ENCODE results near the gene GNAO1. TPM values are rescaled to one million over a fixed set of nuclear protein-coding genes. Genes with fewer than 3 reads are reported as not detected.

Gene GNAO1
- total RNA-seq, 1 donor from 2014 or later = 1.9 TPM

DNA sequence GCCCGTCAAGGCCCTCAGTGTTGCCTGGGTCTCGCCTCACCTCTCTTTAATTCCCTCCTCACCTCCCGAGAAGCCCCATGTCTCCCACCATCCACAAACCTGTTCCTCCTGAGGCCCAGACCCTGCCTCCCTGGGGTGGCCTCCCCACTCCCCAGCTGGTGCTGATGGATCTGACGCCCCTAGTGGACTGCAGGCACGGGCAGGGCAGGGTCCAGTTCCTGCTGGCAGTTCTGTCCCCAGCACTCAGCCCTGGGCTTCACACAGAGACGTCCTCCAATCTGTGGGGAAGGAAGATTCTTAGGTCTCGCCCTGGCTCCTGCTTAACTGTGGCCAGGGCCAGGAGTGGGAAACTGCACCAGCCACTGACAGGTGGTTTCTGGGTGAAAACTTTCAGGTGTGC lies 125.3 kb downstream of the GNAO1 start:
- no peak overlapping the region for H2AFZ ChIP-seq (replicated peaks)
- H3K4me1 Mint-ChIP-seq = peaks cover 12% of the 10 kb centered on the region
- H3K36me3 Mint-ChIP-seq = no peaks in the 10 kb centered on the region
- H3K4me2 ChIP-seq = no peak overlapping the region
- H3K27me3 ChIP-seq = no peaks in the 10 kb centered on the region
- no peak overlapping the region for H3K4me3 Mint-ChIP-seq
- no peak overlapping the region for H3K27ac ChIP-seq
- H4K20me1 ChIP-seq (ENCODE audit: low read depth) = no peaks in the 10 kb centered on the region
- no peaks in the 10 kb centered on the region for H3K79me2 ChIP-seq (ENCODE audit: low read depth)
- H3K9ac ChIP-seq = no peak overlapping the region
- H3K27ac Mint-ChIP-seq = no peak overlapping the region
- H3K4me1 ChIP-seq = no peaks in the 10 kb centered on the region
- no peak overlapping the region for H3K4me3 ChIP-seq
- no peaks in the 10 kb centered on the region for H3F3A ChIP-seq (ENCODE audit: low read depth)
- no peak for TF ChIP-seq EZH2 (IDR thresholded peaks at IDR 0.05)
- TF ChIP-seq, protein P1, sequence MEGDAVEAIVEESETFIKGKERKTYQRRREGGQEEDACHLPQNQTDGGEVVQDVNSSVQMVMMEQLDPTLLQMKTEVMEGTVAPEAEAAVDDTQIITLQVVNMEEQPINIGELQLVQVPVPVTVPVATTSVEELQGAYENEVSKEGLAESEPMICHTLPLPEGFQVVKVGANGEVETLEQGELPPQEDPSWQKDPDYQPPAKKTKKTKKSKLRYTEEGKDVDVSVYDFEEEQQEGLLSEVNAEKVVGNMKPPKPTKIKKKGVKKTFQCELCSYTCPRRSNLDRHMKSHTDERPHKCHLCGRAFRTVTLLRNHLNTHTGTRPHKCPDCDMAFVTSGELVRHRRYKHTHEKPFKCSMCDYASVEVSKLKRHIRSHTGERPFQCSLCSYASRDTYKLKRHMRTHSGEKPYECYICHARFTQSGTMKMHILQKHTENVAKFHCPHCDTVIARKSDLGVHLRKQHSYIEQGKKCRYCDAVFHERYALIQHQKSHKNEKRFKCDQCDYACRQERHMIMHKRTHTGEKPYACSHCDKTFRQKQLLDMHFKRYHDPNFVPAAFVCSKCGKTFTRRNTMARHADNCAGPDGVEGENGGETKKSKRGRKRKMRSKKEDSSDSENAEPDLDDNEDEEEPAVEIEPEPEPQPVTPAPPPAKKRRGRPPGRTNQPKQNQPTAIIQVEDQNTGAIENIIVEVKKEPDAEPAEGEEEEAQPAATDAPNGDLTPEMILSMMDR (IDR thresholded peaks at IDR 0.05) = peak; percentile 17
- no peaks in the 10 kb centered on the region for H3K9me3 Mint-ChIP-seq
- no peaks in the 10 kb centered on the region for H3K9me3 ChIP-seq (ENCODE audit: low read depth)
- no peak for DNase-seq (ENCODE audit: low spot score)
- no peaks in the 10 kb centered on the region for H3K36me3 ChIP-seq
- H3K27me3 Mint-ChIP-seq (ENCODE audit: insufficient read depth, low read depth) = no peaks in the 10 kb centered on the region

DNA sequence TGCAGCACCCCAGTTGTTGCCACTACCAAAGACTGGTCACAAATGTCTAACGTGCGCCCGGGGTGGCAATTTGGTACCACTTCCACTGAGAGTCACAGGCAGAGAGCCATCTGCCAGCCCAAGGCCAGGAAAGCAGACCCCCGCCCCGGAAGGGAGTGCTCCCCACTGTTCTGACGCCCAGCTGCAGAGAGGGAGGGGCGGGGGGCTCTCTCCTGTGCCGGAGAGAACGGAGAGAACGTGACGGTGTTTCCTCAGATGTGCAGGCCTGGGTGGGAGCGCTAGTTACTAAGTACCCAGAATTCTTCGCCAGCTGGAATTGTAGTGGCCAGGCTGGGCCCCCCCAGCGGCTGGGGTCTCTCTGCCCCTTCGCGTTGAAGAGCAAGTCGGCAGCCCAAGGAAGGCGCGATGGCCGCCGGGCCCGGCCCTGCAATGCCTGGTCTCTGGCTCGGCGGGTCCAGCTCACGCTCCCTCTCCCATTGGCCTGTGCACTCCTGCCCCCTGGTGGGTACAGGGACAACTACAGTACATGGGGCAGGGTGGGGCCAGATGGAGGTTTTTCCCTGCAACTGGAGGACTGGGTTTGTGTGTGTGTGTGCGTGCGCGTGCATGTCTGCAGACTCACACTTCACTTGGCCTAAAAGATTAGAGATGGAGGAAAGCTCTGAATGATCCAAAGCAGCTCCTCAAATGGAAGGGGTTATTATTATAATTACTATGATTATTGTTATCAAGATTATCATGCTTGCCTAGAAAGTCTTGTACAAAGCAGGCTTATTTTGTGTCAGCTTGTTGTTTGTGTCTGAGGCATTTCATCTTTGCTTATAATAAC lies 126.9 kb downstream of the GNAO1 start:
- Histone ChIP-seq H3K4me3 (no peak overlapping the region), H3K9ac (no peak overlapping the region)

DNA sequence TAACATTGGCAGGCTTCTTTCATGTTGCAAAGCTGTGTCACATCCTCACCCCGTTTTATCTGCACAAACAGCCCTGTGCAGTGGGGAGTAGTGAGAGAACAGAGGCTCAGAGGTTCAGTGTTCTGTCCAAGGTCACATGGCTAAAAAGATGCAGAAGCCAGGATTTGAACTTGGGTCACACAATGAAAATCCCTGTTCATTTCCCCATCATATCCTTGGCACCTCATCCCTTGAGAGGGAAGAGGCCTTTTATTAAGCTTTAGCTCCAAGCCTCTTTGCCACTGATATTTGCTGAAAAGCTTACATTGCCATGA lies 127.5 kb downstream of the GNAO1 start:
- Histone ChIP-seq H3K36me3 (no peaks in the 10 kb centered on the region), H3F3A (ENCODE audit: low read depth) (no peaks in the 10 kb centered on the region), H2AFZ (replicated peaks) (no peak overlapping the region), H3K79me2 (ENCODE audit: low read depth) (no peaks in the 10 kb centered on the region), H4K20me1 (ENCODE audit: low read depth) (no peaks in the 10 kb centered on the region), H3K4me3 (no peak overlapping the region), H3K27me3 (no peaks in the 10 kb centered on the region), H3K27ac (no peak overlapping the region), H3K4me2 (no peak overlapping the region), H3K4me1 (no peaks in the 10 kb centered on the region), H3K9me3 (ENCODE audit: low read depth) (no peaks in the 10 kb centered on the region), H3K9ac (no peak overlapping the region)
- no peak overlapping the region for H3K27ac Mint-ChIP-seq
- no peak for DNase-seq (ENCODE audit: low spot score)
- H3K4me3 Mint-ChIP-seq = no peak overlapping the region
- H3K27me3 Mint-ChIP-seq (ENCODE audit: insufficient read depth, low read depth) = no peaks in the 10 kb centered on the region
- no peaks in the 10 kb centered on the region for H3K9me3 Mint-ChIP-seq
- TF ChIP-seq EZH2phosphoT487 (IDR thresholded peaks at IDR 0.05) (no peak), EZH2 (IDR thresholded peaks at IDR 0.05) (no peak)
- TF ChIP-seq, protein P1 (IDR thresholded peaks at IDR 0.05) = no peak
- no peaks in the 10 kb centered on the region for H3K36me3 Mint-ChIP-seq
- H3K4me1 Mint-ChIP-seq = peaks cover 12% of the 10 kb centered on the region

More for the DNA sequence above, 126.9 kb downstream of the GNAO1 start:
- no peaks in the 10 kb centered on the region for H3K4me1 ChIP-seq
- Mint-ChIP-seq H3K4me1 (peaks cover 12% of the 10 kb centered on the region), H3K36me3 (no peaks in the 10 kb centered on the region), H3K4me3 (no peak overlapping the region), H3K27ac (no peak overlapping the region), H3K9me3 (no peaks in the 10 kb centered on the region), H3K27me3 (ENCODE audit: insufficient read depth, low read depth) (no peaks in the 10 kb centered on the region)
- peak; percentile 88 for DNase-seq (ENCODE audit: low spot score)
- H3K4me2 ChIP-seq = peak overlapping the region; percentile 23
- H2AFZ ChIP-seq (replicated peaks) = peak overlapping the region; percentile 94
- H3K9me3 ChIP-seq (ENCODE audit: low read depth) = no peaks in the 10 kb centered on the region
- TF ChIP-seq EZH2 (IDR thresholded peaks at IDR 0.05) = no peak
- TF ChIP-seq, protein P1 (IDR thresholded peaks at IDR 0.05) = peak; percentile 83
- TF ChIP-seq EZH2phosphoT487 (IDR thresholded peaks at IDR 0.05) = no peak
- no peaks in the 10 kb centered on the region for H3K79me2 ChIP-seq (ENCODE audit: low read depth)
- H3K36me3 ChIP-seq = no peaks in the 10 kb centered on the region
- no peaks in the 10 kb centered on the region for H3F3A ChIP-seq (ENCODE audit: low read depth)
- H4K20me1 ChIP-seq (ENCODE audit: low read depth) = no peaks in the 10 kb centered on the region
- no peak overlapping the region for H3K27ac ChIP-seq
- no peaks in the 10 kb centered on the region for H3K27me3 ChIP-seq

All from neural progenitor cell (in vitro differentiated cells).